Type B pancreatic cell (in vitro differentiated cells): Measurements from ENCODE around the gene MYO5B. TPM values are rescaled to one million over a fixed set of nuclear protein-coding genes. Genes with fewer than 3 reads are reported as not detected.

Source experiments
- DNase-seq: peaks from one replicate; pipeline ENCODE4 v3.0.0; 2021; ENCODE audit warnings: mixed read lengths; ENCODE audit not compliant: unreplicated experiment; ENCODE audit errors: extremely low spot score
- H3K27ac Mint-ChIP-seq: 2 replicates; pipeline ENCODE4 v1.8.0; 2021; ENCODE audit warnings: mild to moderate bottlenecking, mixed read lengths
- H3K27me3 Mint-ChIP-seq: 2 replicates; pipeline ENCODE4 v1.8.0; 2021; ENCODE audit warnings: mixed read lengths
- H3K36me3 Mint-ChIP-seq: 2 replicates; pipeline ENCODE4 v1.8.0; 2021; ENCODE audit warnings: mixed read lengths
- H3K4me1 Mint-ChIP-seq: one replicate; pipeline ENCODE4 v1.8.0; 2021; ENCODE audit warnings: mixed read lengths; ENCODE audit not compliant: unreplicated experiment
- H3K4me3 Mint-ChIP-seq: 2 replicates; pipeline ENCODE4 v1.8.0; 2021; ENCODE audit warnings: mild to moderate bottlenecking, mixed read lengths
- H3K9me3 Mint-ChIP-seq: 2 replicates; pipeline ENCODE4 v1.8.0; 2021; ENCODE audit warnings: mixed read lengths
- total RNA-seq: library from RNA; stranded (reverse); gene quantifications from 2 replicates; pipeline ENCODE4 v1.2.1, GENCODE V29; 2021; ENCODE audit warnings: low replicate concordance
- TF ChIP-seq, protein P1 (sequence below): fragments of 200-600 bp; sonication (generic); conservative IDR thresholded peaks from 2 replicates; pipeline ENCODE4 v1.5.0; 2021; ENCODE audit warnings: antibody characterized with exemption, mild to moderate bottlenecking

The MYO5B gene
- total RNA-seq, 1 donor from 2014 or later = 51.7 TPM

DNA sequence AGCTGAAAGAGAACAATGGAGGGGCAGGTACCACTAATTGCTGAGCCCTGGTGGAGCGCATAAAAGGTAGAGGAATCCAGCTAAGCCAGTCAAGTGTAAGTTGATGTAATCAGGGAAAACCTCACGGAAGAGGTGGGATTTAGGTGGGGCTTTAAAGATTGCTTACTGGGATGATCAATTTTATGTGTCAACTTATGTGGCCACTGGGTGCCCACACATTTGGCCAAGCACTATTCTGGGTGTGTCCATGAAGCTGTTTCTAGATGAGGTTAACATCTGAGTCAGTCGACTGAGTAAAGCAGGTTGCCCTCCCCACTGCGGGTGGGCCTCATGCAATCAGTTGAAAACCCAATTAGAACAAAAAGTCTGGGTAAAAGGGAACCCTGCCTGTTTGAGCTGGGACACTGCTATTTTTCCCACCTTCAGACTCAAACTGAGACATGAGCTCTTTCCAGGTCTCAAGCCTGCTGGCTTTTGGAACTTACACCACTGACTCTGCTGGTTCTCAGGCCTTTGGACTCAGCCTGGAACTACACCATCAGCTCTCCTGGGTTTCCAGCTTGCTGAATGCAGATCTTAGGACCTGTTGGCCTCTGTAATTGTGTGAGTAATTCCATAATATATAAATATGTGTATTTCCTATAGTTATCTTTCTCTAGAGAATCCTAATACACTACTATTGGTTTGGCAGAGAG, 67.3 kb downstream of the MYO5B start:
- TF ChIP-seq, protein P1, sequence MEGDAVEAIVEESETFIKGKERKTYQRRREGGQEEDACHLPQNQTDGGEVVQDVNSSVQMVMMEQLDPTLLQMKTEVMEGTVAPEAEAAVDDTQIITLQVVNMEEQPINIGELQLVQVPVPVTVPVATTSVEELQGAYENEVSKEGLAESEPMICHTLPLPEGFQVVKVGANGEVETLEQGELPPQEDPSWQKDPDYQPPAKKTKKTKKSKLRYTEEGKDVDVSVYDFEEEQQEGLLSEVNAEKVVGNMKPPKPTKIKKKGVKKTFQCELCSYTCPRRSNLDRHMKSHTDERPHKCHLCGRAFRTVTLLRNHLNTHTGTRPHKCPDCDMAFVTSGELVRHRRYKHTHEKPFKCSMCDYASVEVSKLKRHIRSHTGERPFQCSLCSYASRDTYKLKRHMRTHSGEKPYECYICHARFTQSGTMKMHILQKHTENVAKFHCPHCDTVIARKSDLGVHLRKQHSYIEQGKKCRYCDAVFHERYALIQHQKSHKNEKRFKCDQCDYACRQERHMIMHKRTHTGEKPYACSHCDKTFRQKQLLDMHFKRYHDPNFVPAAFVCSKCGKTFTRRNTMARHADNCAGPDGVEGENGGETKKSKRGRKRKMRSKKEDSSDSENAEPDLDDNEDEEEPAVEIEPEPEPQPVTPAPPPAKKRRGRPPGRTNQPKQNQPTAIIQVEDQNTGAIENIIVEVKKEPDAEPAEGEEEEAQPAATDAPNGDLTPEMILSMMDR = no peak
- H3K27ac Mint-ChIP-seq = peak overlapping the region; percentile 85
- H3K27me3 Mint-ChIP-seq = no peaks in the 10 kb centered on the region
- peak overlapping the region; percentile 70 for H3K4me3 Mint-ChIP-seq
- H3K36me3 Mint-ChIP-seq = no peaks in the 10 kb centered on the region
- DNase-seq = no peak
- no peaks in the 10 kb centered on the region for H3K9me3 Mint-ChIP-seq
- peaks cover 39% of the 10 kb centered on the region for H3K4me1 Mint-ChIP-seq

DNA sequence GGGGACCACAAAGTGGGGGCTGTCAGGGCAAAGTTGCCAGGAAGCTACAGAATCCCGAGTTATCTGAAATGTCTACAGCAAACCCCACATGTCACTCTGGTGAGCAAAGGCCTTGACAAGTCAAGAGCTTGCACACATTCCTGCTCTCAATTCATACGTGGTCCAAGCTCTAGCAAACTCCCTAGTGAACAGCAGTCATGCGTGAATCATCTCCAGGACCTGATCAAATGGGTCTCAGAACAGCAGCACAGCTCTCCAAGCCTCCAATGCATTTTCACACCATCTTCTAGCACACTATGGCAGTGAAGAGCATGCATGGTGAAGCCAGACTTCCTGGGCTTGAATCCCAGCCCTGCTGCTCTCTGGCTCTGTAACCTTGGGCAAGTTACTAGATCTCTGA, 68.5 kb downstream of the MYO5B start:
- no peak for DNase-seq
- Mint-ChIP-seq H3K9me3 (no peaks in the 10 kb centered on the region), H3K4me3 (no peak overlapping the region), H3K4me1 (peaks cover 27% of the 10 kb centered on the region), H3K36me3 (no peaks in the 10 kb centered on the region), H3K27me3 (no peaks in the 10 kb centered on the region), H3K27ac (no peak overlapping the region)
- TF ChIP-seq, protein P1 = no peak

DNA sequence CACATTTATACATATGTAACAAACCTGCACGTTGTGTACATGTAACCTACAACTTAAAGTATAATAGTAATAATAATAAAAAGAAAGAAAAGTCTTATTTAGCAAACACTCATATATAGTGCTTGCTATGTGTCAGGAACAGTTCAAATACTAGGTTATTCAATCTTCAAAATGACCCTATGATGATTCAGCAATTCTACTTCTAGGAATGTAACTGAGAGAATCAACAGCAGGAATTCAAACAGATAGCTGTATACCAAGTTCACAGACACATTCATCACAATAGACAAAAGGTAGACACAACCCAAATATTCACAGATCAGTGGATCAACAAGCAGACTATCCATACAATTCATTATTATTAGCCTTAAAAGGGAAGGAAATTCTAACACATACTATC, 69.5 kb downstream of the MYO5B start:
- no peak for DNase-seq
- H3K27ac Mint-ChIP-seq = peak overlapping the region; percentile 76
- peaks cover 22% of the 10 kb centered on the region for H3K4me1 Mint-ChIP-seq
- TF ChIP-seq, protein P1 = no peak
- H3K27me3 Mint-ChIP-seq = no peaks in the 10 kb centered on the region
- peaks cover 3% of the 10 kb centered on the region for H3K36me3 Mint-ChIP-seq
- peak overlapping the region; percentile 39 for H3K4me3 Mint-ChIP-seq
- H3K9me3 Mint-ChIP-seq = no peaks in the 10 kb centered on the region

DNA sequence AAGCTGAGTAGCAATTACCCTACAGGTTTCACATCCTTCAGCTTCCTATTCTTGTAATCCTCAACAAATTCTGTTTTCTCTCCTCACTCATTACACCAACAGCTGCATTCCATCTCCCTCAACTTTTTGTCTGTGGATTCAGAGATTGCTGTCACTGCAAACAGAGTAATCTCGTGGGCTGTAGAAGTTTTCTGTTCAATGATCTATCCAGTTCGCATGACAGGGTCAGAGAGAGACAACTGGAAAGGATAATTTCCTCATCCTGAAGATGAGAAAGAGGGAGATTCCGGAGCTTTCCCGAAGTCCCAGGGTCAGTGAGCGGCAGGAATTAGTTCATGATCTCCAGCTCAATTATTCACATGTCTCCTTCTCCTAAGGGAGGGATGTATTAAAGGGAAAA, 75.7 kb downstream of the MYO5B start:
- Mint-ChIP-seq H3K36me3 (peaks cover 8% of the 10 kb centered on the region), H3K9me3 (peaks cover 4% of the 10 kb centered on the region), H3K4me1 (peaks cover 33% of the 10 kb centered on the region), H3K4me3 (peak overlapping the region; percentile 12), H3K27me3 (no peaks in the 10 kb centered on the region), H3K27ac (no peak overlapping the region)
- DNase-seq = no peak
- TF ChIP-seq, protein P1 = no peak

DNA sequence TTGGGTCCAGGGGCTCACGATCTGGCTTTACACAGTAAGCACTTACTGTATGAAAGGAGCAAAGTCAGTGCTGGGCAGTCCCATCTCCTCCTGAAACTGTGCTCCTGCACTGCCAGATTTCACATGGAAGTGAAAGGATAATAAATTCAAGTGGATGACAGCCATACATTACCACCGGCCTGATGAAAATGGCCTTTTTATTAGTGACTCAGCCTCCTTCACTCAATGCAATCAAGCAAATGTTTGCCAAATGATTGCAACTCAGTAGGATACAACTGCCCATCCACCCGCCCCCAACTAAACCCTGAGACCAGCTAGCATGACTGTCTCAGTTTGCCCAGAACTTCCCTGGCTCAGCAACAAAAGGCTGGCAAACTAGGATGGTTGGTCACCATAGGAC, 77.1 kb downstream of the MYO5B start:
- Mint-ChIP-seq H3K27ac (peak overlapping the region; percentile 54), H3K27me3 (no peaks in the 10 kb centered on the region), H3K4me3 (no peak overlapping the region), H3K36me3 (peaks cover 8% of the 10 kb centered on the region), H3K4me1 (peaks cover 46% of the 10 kb centered on the region), H3K9me3 (peaks cover 4% of the 10 kb centered on the region)
- DNase-seq = no peak
- TF ChIP-seq, protein P1 = no peak
